ENCODE data around the gene TLE3. TPM values are rescaled to one million over a fixed set of nuclear protein-coding genes. Genes with fewer than 3 reads are reported as not detected.

The TLE3 gene
- total and polyA plus RNA-seq, 2 of the 13 experiments (the other 11 are each of a cell fraction or from before 2014, with no cell fraction given) = 11.9 to 13.8 TPM

GRCh38 chr15:70057931-70058641, 39.6 kb downstream of the TLE3 start:
- no peak overlapping the region for H3K9ac ChIP-seq (ENCODE audit: insufficient read depth, low read depth, low read length)
- ATAC-seq = no peak
- H2AFZ ChIP-seq (ENCODE audit: low read length) = no peak overlapping the region
- no peak for FAIRE-seq
- in situ Hi-C loops (cut with HindIII; ENCODE audit: extremely low pct_ligation_motif_present, low pct_unique_long_range_greater_than_20kb) = no loop called here
- H3K4me1 ChIP-seq (ENCODE audit: insufficient read depth, low read length) = no peaks in the 10 kb centered on the region
- H4K20me1 ChIP-seq (ENCODE audit: insufficient read depth, low read length) = no peaks in the 10 kb centered on the region; the same call in 1 of the 2 replicates
- H3K4me2 ChIP-seq (ENCODE audit: low read depth, low read length) = no peak overlapping the region
- peak; percentile 61 for TF ChIP-seq ZNF629 (CRISPR knock-in tag; conservative IDR thresholded peaks at IDR 0.05)
- TF ChIP-seq TCF7 (IDR thresholded peaks at IDR 0.05; ENCODE audit: low read depth) = no peak
- no peaks in the 10 kb centered on the region for H3K79me2 ChIP-seq (ENCODE audit: insufficient read depth, low read length)
- H3K9me3 ChIP-seq (ENCODE audit: low read length) = no peaks in the 10 kb centered on the region
- POLR2A ChIA-PET = no interaction called here
- peaks cover 62 to 91% of the 10 kb centered on the region in 2 experiments for H3K36me3 ChIP-seq (replicated peaks in 1 of 2; ENCODE audit: control insufficient read depth in 1 of 2, insufficient read depth in 2 of 2, low read length in 2 of 2)
- intact Hi-C loops (cut with micrococcal nuclease; ENCODE audit: unreplicated experiment) = no loop called here
- BruUV-seq (replicated peaks) = no TSS peak
- DNase-seq (ENCODE audit: low spot score) = no peak
- CTCF ChIA-PET (ENCODE audit: low intra/inter-chr PET ratio, low total read pairs) = no interaction called here
- no peaks in the 10 kb centered on the region for H3K27me3 ChIP-seq (ENCODE audit: control insufficient read depth in 1 of 2, insufficient read depth in 2 of 2, low read length in 2 of 2)
- H3K27ac ChIP-seq (ENCODE audit: extremely low read length, insufficient read depth, low read length) = no peak overlapping the region
- no peak overlapping the region for H3K4me3 ChIP-seq (replicated peaks in 1 of 3; ENCODE audit: insufficient read depth in 1 of 3, low read depth in 2 of 3, low read length in 3 of 3)
- over 99% methylated on average over 15 of the region's 21 CpGs for WGBS (ENCODE audit: low lambda C conversion rate)

GRCh38 chr15:70056091-70056680, 41.5 kb downstream of the TLE3 start:
- Histone ChIP-seq H3K36me3 (replicated peaks in 1 of 2; ENCODE audit: control insufficient read depth in 1 of 2, insufficient read depth in 2 of 2, low read length in 2 of 2) (peaks cover 61 to 84% of the 10 kb centered on the region in 2 experiments), H3K9me3 (ENCODE audit: low read length) (no peaks in the 10 kb centered on the region), H3K4me3 (replicated peaks in 1 of 3; ENCODE audit: insufficient read depth in 1 of 3, low read depth in 2 of 3, low read length in 3 of 3) (no peak overlapping the region), H4K20me1 (ENCODE audit: insufficient read depth, low read length) (no peaks in the 10 kb centered on the region; the same call in 1 of the 2 replicates), H3K27me3 (ENCODE audit: control insufficient read depth in 1 of 2, insufficient read depth in 2 of 2, low read length in 2 of 2) (no peaks in the 10 kb centered on the region), H2AFZ (ENCODE audit: low read length) (no peak overlapping the region), H3K9ac (ENCODE audit: insufficient read depth, low read depth, low read length) (no peak overlapping the region), H3K4me1 (ENCODE audit: insufficient read depth, low read length) (no peaks in the 10 kb centered on the region), H3K4me2 (ENCODE audit: low read depth, low read length) (no peak overlapping the region), H3K27ac (ENCODE audit: extremely low read length, insufficient read depth, low read length) (no peak overlapping the region), H3K79me2 (ENCODE audit: insufficient read depth, low read length) (no peaks in the 10 kb centered on the region)
- no peak for FAIRE-seq
- ATAC-seq = no peak
- ChIA-PET POLR2A (no interaction called here), CTCF (ENCODE audit: low intra/inter-chr PET ratio, low total read pairs) (no interaction called here)
- DNase-seq (ENCODE audit: low spot score) = no peak
- no TSS peak for BruUV-seq (replicated peaks)
- in situ Hi-C loops (cut with HindIII; ENCODE audit: extremely low pct_ligation_motif_present, low pct_unique_long_range_greater_than_20kb) (no loop called here), intact Hi-C loops (cut with micrococcal nuclease; ENCODE audit: unreplicated experiment) (no loop called here)
- WGBS (ENCODE audit: low lambda C conversion rate) = 98% methylated on average over 6 of the region's 9 CpGs
- no peak for TF ChIP-seq ZBTB46 (CRISPR knock-in tag; IDR thresholded peaks at IDR 0.05; ENCODE audit: borderline replicate concordance)
- no peak for TF ChIP-seq ZNF33A (CRISPR knock-in tag; IDR thresholded peaks at IDR 0.05; ENCODE audit: borderline replicate concordance)
- TF ChIP-seq RFX1 (IDR thresholded peaks at IDR 0.05) = no peak
- TF ChIP-seq ESRRA (CRISPR knock-in tag; IDR thresholded peaks at IDR 0.05; ENCODE audit: low read depth) = no peak
- TF ChIP-seq THAP7 (CRISPR knock-in tag; IDR thresholded peaks at IDR 0.05) = no peak
- no peak for TF ChIP-seq ZNF883 (CRISPR knock-in tag; IDR thresholded peaks at IDR 0.05; ENCODE audit: not compliant biosample characterization)
- TF ChIP-seq HNRNPL (IDR thresholded peaks at IDR 0.05; ENCODE audit: low read depth, low read length) = no peak
- no peak for TF ChIP-seq ZNF672 (CRISPR knock-in tag; IDR thresholded peaks at IDR 0.05)
- TF ChIP-seq TOE1 (CRISPR knock-in tag; IDR thresholded peaks at IDR 0.05) = no peak
- TF ChIP-seq DDIT3 (CRISPR knock-in tag; IDR thresholded peaks at IDR 0.05) = no peak
- no peak for TF ChIP-seq THYN1 (CRISPR knock-in tag; IDR thresholded peaks at IDR 0.05; ENCODE audit: borderline replicate concordance, low read depth)
- no peak for TF ChIP-seq FOXM1 (CRISPR knock-in tag; IDR thresholded peaks at IDR 0.05)
